Calu3 (cell line): ENCODE measurements around the gene CD99L2. TPM values are rescaled to one million over a fixed set of nuclear protein-coding genes. Genes with fewer than 3 reads are reported as not detected.

ENCODE experiments used
- Bru-seq: library from RNA; stranded (reverse); fragments of 400-500 nt; gene quantifications from one replicate; lab custom pipeline; 2021; lab: Mats Ljungman, UMichigan
- BruChase-seq, 2 experiments: library from RNA; stranded (reverse); fragments of 400-500 nt; gene quantifications; one replicate each; lab custom pipeline; 2021; lab: Mats Ljungman, UMichigan
- BruUV-seq: library from RNA; stranded (reverse); fragments of 400-500 nt; replicated peaks from 2 replicates; lab custom pipeline; 2021; lab: Mats Ljungman, UMichigan
- CTCF ChIA-PET: fragments of 300-600 bp; sonication (Branson Sonifier 250); formaldehyde crosslinking; loops from one replicate; lab custom pipeline; 2022; ENCODE audit warnings: antibody characterized with exemption; lab: Charles Lee
- DNase-seq: peaks from one replicate; pipeline ENCODE4 v3.0.0; 2022
- H3K27ac Mint-ChIP-seq: one replicate; pipeline ENCODE4 v1.8.0; 2022; ENCODE audit warnings: mixed read lengths; ENCODE audit not compliant: unreplicated experiment
- H3K27me3 Mint-ChIP-seq: one replicate; pipeline ENCODE4 v1.8.0; 2022; ENCODE audit warnings: mixed read lengths; ENCODE audit not compliant: unreplicated experiment
- H3K36me3 Mint-ChIP-seq: one replicate; pipeline ENCODE4 v1.8.0; 2022; ENCODE audit warnings: mild to moderate bottlenecking, moderate library complexity, mixed read lengths; ENCODE audit not compliant: insufficient read depth, unreplicated experiment
- H3K4me1 Mint-ChIP-seq: one replicate; pipeline ENCODE4 v1.8.0; 2022; ENCODE audit warnings: mild to moderate bottlenecking, low read depth, mixed read lengths; ENCODE audit not compliant: unreplicated experiment
- H3K4me3 Mint-ChIP-seq: one replicate; pipeline ENCODE4 v1.8.0; 2022; ENCODE audit warnings: mild to moderate bottlenecking, low read depth, moderate library complexity, mixed read lengths; ENCODE audit not compliant: unreplicated experiment
- H3K9me3 Mint-ChIP-seq: one replicate; pipeline ENCODE4 v1.8.0; 2022; ENCODE audit warnings: low read depth, mixed read lengths; ENCODE audit not compliant: unreplicated experiment
- CTCF ChIP-seq: fragments of 200-600 bp; IDR thresholded peaks from one replicate; pipeline ENCODE4 v1.8.0; 2022; ENCODE audit warnings: antibody characterized with exemption; ENCODE audit not compliant: unreplicated experiment
- intact Hi-C: fragments of 100-400 bp; cut with micrococcal nuclease; formaldehyde crosslinking; loops from one replicate; pipeline ENCODE4 v1.10.0; 2022; ENCODE audit not compliant: unreplicated experiment
- long read RNA-seq: library from polyadenylated mRNA; stranded (forward); transcript quantifications from one replicate; pipeline ENCODE4 v2.0.0, GENCODE V29; 2022
- total RNA-seq: library from RNA; stranded (reverse); gene quantifications from 2 replicates; pipeline ENCODE4 v1.2.3, GENCODE V29; 2022

The CD99L2 gene
- 21.1 and 21.9 TPM in 2 replicates for total RNA-seq
- percentile 63 among the genes with signal in this experiment for Bru-seq, nascent RNA
- percentile 56 among the genes with signal in this experiment for BruChase-seq, experiment 1, labeled RNA remaining after a 6-hour chase
- percentile 52 among the genes with signal in this experiment for BruChase-seq, experiment 2, labeled RNA remaining after a 2-hour chase
- long read RNA-seq, partial matches to known transcripts: 1 of 19 reads
- long read RNA-seq, other reads (novel, unspliced or antisense): 13 of 19 reads

GRCh38 chrX:150898343-150899190, at the start of gene CD99L2:
CD99L2 (minus strand) TSS chrX:150898668; CDS start chrX:150898588, 80 bp downstream.
- TF ChIP-seq CTCF: no peak
- H3K27me3 Mint-ChIP-seq: peaks cover 10% of the 10 kb centered on the region
- CTCF ChIA-PET: no interaction called here
- H3K4me3 Mint-ChIP-seq: peak within 1 kb of the TSS; percentile 70
- no peak within 1 kb of the TSS for H3K27ac Mint-ChIP-seq
- H3K36me3 Mint-ChIP-seq: peaks cover 19% of the 10 kb centered on the region
- intact Hi-C loops: loop anchor here (5.0 kb wide), 1 partner anchor 84 kb away; the partner anchor contains the start of gene HMGB3
- DNase-seq: peak; percentile 93
- peaks cover 8% of the 10 kb centered on the region for H3K4me1 Mint-ChIP-seq
- BruUV-seq: no TSS peak
- H3K9me3 Mint-ChIP-seq: no peaks in the 10 kb centered on the region

GRCh38 chrX:150944233-150944632, 45.8 kb upstream of the CD99L2 start:
- BruUV-seq: no TSS peak
- CTCF ChIA-PET: no interaction called here
- intact Hi-C loops: no loop called here
- H3K4me1 Mint-ChIP-seq: no peaks in the 10 kb centered on the region
- peaks cover 74% of the 10 kb centered on the region for H3K27me3 Mint-ChIP-seq
- no peak for TF ChIP-seq CTCF
- H3K36me3 Mint-ChIP-seq: no peaks in the 10 kb centered on the region
- no peak overlapping the region for H3K27ac Mint-ChIP-seq
- no peak for DNase-seq
- H3K4me3 Mint-ChIP-seq: no peak overlapping the region
- H3K9me3 Mint-ChIP-seq: no peaks in the 10 kb centered on the region

GRCh38 chrX:150942942-150943594, 44.6 kb upstream of the CD99L2 start:
- no peak for DNase-seq
- H3K27me3 Mint-ChIP-seq: peaks cover 78% of the 10 kb centered on the region
- no peaks in the 10 kb centered on the region for H3K36me3 Mint-ChIP-seq
- no TSS peak for BruUV-seq
- H3K9me3 Mint-ChIP-seq: no peaks in the 10 kb centered on the region
- no peak overlapping the region for H3K27ac Mint-ChIP-seq
- no peak for TF ChIP-seq CTCF
- CTCF ChIA-PET: no interaction called here
- intact Hi-C loops: no loop called here
- H3K4me1 Mint-ChIP-seq: no peaks in the 10 kb centered on the region
- H3K4me3 Mint-ChIP-seq: no peak overlapping the region

GRCh38 chrX:150941580-150941979, 43.1 kb upstream of the CD99L2 start:
- H3K9me3 Mint-ChIP-seq: no peaks in the 10 kb centered on the region
- no peak overlapping the region for H3K27ac Mint-ChIP-seq
- no peak for DNase-seq
- intact Hi-C loops: no loop called here
- H3K27me3 Mint-ChIP-seq: peaks cover 66% of the 10 kb centered on the region
- CTCF ChIA-PET: no interaction called here
- no peak for TF ChIP-seq CTCF
- H3K36me3 Mint-ChIP-seq: no peaks in the 10 kb centered on the region
- no TSS peak for BruUV-seq
- no peak overlapping the region for H3K4me3 Mint-ChIP-seq
- no peaks in the 10 kb centered on the region for H3K4me1 Mint-ChIP-seq
